Naive thymus-derived CD4-positive, alpha-beta T cell (primary cell): Measurements from ENCODE around the gene NRL. TPM values are rescaled to one million over a fixed set of nuclear protein-coding genes. Genes with fewer than 3 reads are reported as not detected.

ENCODE experiments used
- ATAC-seq: fragments of 150-1000 bp; cut with Tn5 transposase; 2 replicates; pipeline ENCODE4 v1.10.0; 2021; ENCODE audit warnings: mild to moderate bottlenecking, moderate library complexity
- CTCF ChIA-PET: fragments of 350-600 bp; sonication (Branson Sonifier 250); formaldehyde crosslinking; loops from one replicate; lab custom pipeline; 2021; ENCODE audit warnings: antibody characterized with exemption; lab: Charles Lee
- POLR2A ChIA-PET: fragments of 350-600 bp; sonication (Branson Sonifier 250); formaldehyde crosslinking; loops from one replicate; lab custom pipeline; 2021; ENCODE audit warnings: antibody characterized with exemption, inconsistent platforms; lab: Charles Lee
- DNase-seq, 9 donors: peaks; one replicate each; pipeline versions ENCODE4 v3.0.0 to v3.0.0-alpha.2; 2020 to 2022; ENCODE audit warnings: mixed read lengths in 1 of 9
- H3K27ac ChIP-seq: one replicate; pipeline ENCODE4 v1.7.0; 2013; ENCODE audit warnings: mild to moderate bottlenecking, low read depth, low read length, moderate library complexity
- H3K27me3 ChIP-seq, 2 donors: one replicate each; pipeline ENCODE4 v1.7.0; 2013; ENCODE audit warnings: low read length in 2 of 2, mild to moderate bottlenecking in 2 of 2, moderate library complexity in 2 of 2; ENCODE audit not compliant: control insufficient read depth in 2 of 2, insufficient read depth in 2 of 2
- H3K36me3 ChIP-seq, 3 experiments: 1 replicate in 2 of 3; 2 replicates in 1 of 3; pipeline ENCODE4 v1.7.0; 2013; ENCODE audit warnings: low read length in 3 of 3, mild to moderate bottlenecking in 3 of 3, moderate library complexity in 1 of 3; ENCODE audit not compliant: insufficient read depth in 3 of 3, control insufficient read depth in 2 of 3
- H3K4me1 ChIP-seq, 2 donors: one replicate each; pipeline ENCODE4 v1.7.0; 2013; ENCODE audit warnings: low read length in 2 of 2, mild to moderate bottlenecking in 2 of 2, moderate library complexity in 1 of 2; ENCODE audit not compliant: control insufficient read depth in 2 of 2, insufficient read depth in 2 of 2
- H3K4me3 ChIP-seq: 2 replicates; pipeline ENCODE4 v1.7.0; 2013; ENCODE audit warnings: mild to moderate bottlenecking, low read length
- H3K9me3 ChIP-seq, 3 experiments: 1 replicate in 2 of 3; 2 replicates in 1 of 3; pipeline ENCODE4 v1.7.0; 2013; ENCODE audit warnings: low read length in 3 of 3; ENCODE audit not compliant: control insufficient read depth in 2 of 3
- H3K27ac Mint-ChIP-seq, 9 donors: one replicate each; pipeline ENCODE4 v1.8.0; 2020 to 2022; ENCODE audit warnings: mixed read lengths in 9 of 9, mild to moderate bottlenecking in 8 of 9, moderate library complexity in 5 of 9, inconsistent platforms in 2 of 9
- H3K27me3 Mint-ChIP-seq, 5 donors: one replicate each; pipeline ENCODE4 v1.8.0; 2021 to 2022; ENCODE audit warnings: mixed read lengths in 5 of 5, mild to moderate bottlenecking in 1 of 5
- H3K36me3 Mint-ChIP-seq, 5 donors: one replicate each; pipeline ENCODE4 v1.8.0; 2020 to 2022; ENCODE audit warnings: mixed read lengths in 5 of 5, mild to moderate bottlenecking in 3 of 5, inconsistent platforms in 1 of 5
- H3K4me1 Mint-ChIP-seq, 7 donors: one replicate each; pipeline ENCODE4 v1.8.0; 2020 to 2022; ENCODE audit warnings: mixed read lengths in 7 of 7, mild to moderate bottlenecking in 3 of 7, inconsistent platforms in 1 of 7
- H3K4me3 Mint-ChIP-seq, 10 donors: one replicate each; pipeline ENCODE4 v1.8.0; 2020 to 2022; ENCODE audit warnings: mild to moderate bottlenecking in 10 of 10, mixed read lengths in 10 of 10, moderate library complexity in 6 of 10, inconsistent platforms in 2 of 10
- H3K9me3 Mint-ChIP-seq, 11 donors: one replicate each; pipeline ENCODE4 v1.8.0; 2020 to 2022; ENCODE audit warnings: mixed read lengths in 11 of 11, mild to moderate bottlenecking in 4 of 11, inconsistent platforms in 1 of 11, moderate library complexity in 1 of 11
- intact Hi-C, 2 donors: fragments of 100-400 bp; cut with micrococcal nuclease; formaldehyde crosslinking; loops; one replicate each; pipeline ENCODE4 v1.15.1; 2023
- polyA plus RNA-seq, 2 donors: library from polyadenylated mRNA; unstranded; fragments of 300-500 nt; fragmentation: Illumina TruSeq; gene quantifications; one replicate each; pipeline ENCODE4 v1.2.3, GENCODE V29; 2021
- total RNA-seq, 6 experiments: library from RNA in 5 of 6; stranded (reverse) in 5 of 6; gene quantifications; 1 replicate in 5 of 6; 2 replicates in 1 of 6; pipeline ENCODE4 v1.2.3 and lab custom pipeline; 2021 to 2026

The NRL gene
- total and polyA plus RNA-seq, 7 experiments from 2014 or later = 2.1 to 4.5 (median 3.7) TPM

- ChIA-PET CTCF (no interaction called here), POLR2A (interaction anchor here (1.3 to 1.6 kb wide), 2 partner anchors 10 kb away, joined by 4 to 5 read pairs; no protein-coding TSS in a partner anchor)
- intact Hi-C loops = no loop called here
- Mint-ChIP-seq H3K4me1 (peaks cover 0 to 8% (median 0%) of the 10 kb centered on the region in 7 donors), H3K4me3 (no peak within 1 kb of the TSS), H3K27ac (no peak within 1 kb of the TSS), H3K27me3 (peaks cover 0 to 13% (median 5%) of the 10 kb centered on the region in 5 donors), H3K36me3 (no peaks in the 10 kb centered on the region), H3K9me3 (no peaks in the 10 kb centered on the region)
- H3K27me3 ChIP-seq = no peaks in the 10 kb centered on the region
- H3K27ac ChIP-seq = no peak within 1 kb of the TSS
- no peaks in the 10 kb centered on the region for H3K36me3 ChIP-seq
- no peaks in the 10 kb centered on the region for H3K4me1 ChIP-seq
- ATAC-seq (no peak), DNase-seq (peak in 1 of 9 donors; percentile 48)
- no peak within 1 kb of the TSS for H3K4me3 ChIP-seq
- H3K9me3 ChIP-seq = no peaks in the 10 kb centered on the region
Measured at GRCh38 chr14:24071144-24071697, 43.5 kb downstream of the NRL start, which contains the start of gene CPNE6. Gene CPNE6 (plus strand): TSS chr14:24071562. CDS start chr14:24072937, 1,375 bp downstream.

- Mint-ChIP-seq H3K9me3 (no peaks in the 10 kb centered on the region), H3K4me1 (peaks cover 0 to 6% (median 0%) of the 10 kb centered on the region in 7 donors), H3K27me3 (peaks cover 0 to 13% (median 5%) of the 10 kb centered on the region in 5 donors), H3K4me3 (no peak overlapping the region), H3K36me3 (no peaks in the 10 kb centered on the region), H3K27ac (no peak overlapping the region)
- Histone ChIP-seq H3K27me3 (no peaks in the 10 kb centered on the region), H3K4me1 (no peaks in the 10 kb centered on the region), H3K4me3 (no peak overlapping the region), H3K36me3 (no peaks in the 10 kb centered on the region), H3K9me3 (no peaks in the 10 kb centered on the region), H3K27ac (no peak overlapping the region)
- POLR2A ChIA-PET = interaction anchor here (1.6 kb wide), 1 partner anchor 10 kb away, joined by 4 read pairs; no protein-coding TSS in a partner anchor
- CTCF ChIA-PET = no interaction called here
- DNase-seq = no peak
- intact Hi-C loops = no loop called here
- no peak for ATAC-seq
Measured at GRCh38 chr14:24070285-24071143, 44.2 kb downstream of the NRL start.

- H3K9me3 ChIP-seq = no peaks in the 10 kb centered on the region
- POLR2A ChIA-PET = no interaction called here
- CTCF ChIA-PET = no interaction called here
- no peaks in the 10 kb centered on the region for H3K27me3 ChIP-seq
- no peak overlapping the region for H3K4me3 Mint-ChIP-seq
- H3K9me3 Mint-ChIP-seq = no peaks in the 10 kb centered on the region
- ATAC-seq = no peak
- no peak for DNase-seq
- peaks cover 0 to 6% (median 0%) of the 10 kb centered on the region in 7 donors for H3K4me1 Mint-ChIP-seq
- H3K27me3 Mint-ChIP-seq = peaks cover 0 to 13% (median 5%) of the 10 kb centered on the region in 5 donors
- H3K36me3 Mint-ChIP-seq = no peaks in the 10 kb centered on the region
- H3K27ac ChIP-seq = no peak overlapping the region
- no peaks in the 10 kb centered on the region for H3K36me3 ChIP-seq
- intact Hi-C loops = no loop called here
- no peaks in the 10 kb centered on the region for H3K4me1 ChIP-seq
- H3K27ac Mint-ChIP-seq = no peak overlapping the region
- no peak overlapping the region for H3K4me3 ChIP-seq
Measured at GRCh38 chr14:24069411-24069735, 45.4 kb downstream of the NRL start.

- H3K36me3 ChIP-seq = no peaks in the 10 kb centered on the region
- no peaks in the 10 kb centered on the region for H3K4me1 ChIP-seq
- POLR2A ChIA-PET = interaction anchor here (0.6 kb wide), 1 partner anchor 11 kb away, joined by 3 read pairs; no protein-coding TSS in a partner anchor
- Mint-ChIP-seq H3K36me3 (no peaks in the 10 kb centered on the region), H3K27ac (no peak overlapping the region), H3K4me3 (no peak overlapping the region), H3K9me3 (no peaks in the 10 kb centered on the region), H3K4me1 (peaks cover 0 to 6% (median 0%) of the 10 kb centered on the region in 7 donors), H3K27me3 (peaks cover 0 to 13% (median 5%) of the 10 kb centered on the region in 5 donors)
- intact Hi-C loops = no loop called here
- DNase-seq (no peak), ATAC-seq (no peak)
- no peaks in the 10 kb centered on the region for H3K27me3 ChIP-seq
- no peaks in the 10 kb centered on the region for H3K9me3 ChIP-seq
- no peak overlapping the region for H3K4me3 ChIP-seq
- CTCF ChIA-PET = interaction anchor here (0.6 kb wide), 1 partner anchor 25 kb away, joined by 3 read pairs; no protein-coding TSS in a partner anchor
- no peak overlapping the region for H3K27ac ChIP-seq
Measured at GRCh38 chr14:24068711-24069410, 45.9 kb downstream of the NRL start.

- ChIA-PET CTCF (interaction anchor here (1.2 kb wide), 1 partner anchor 42 kb away, joined by 3 read pairs; no protein-coding TSS in a partner anchor), POLR2A (interaction anchor here (0.8 kb wide), 1 partner anchor 18 kb away, joined by 3 read pairs; no protein-coding TSS in a partner anchor)
- no peak for DNase-seq
- Histone ChIP-seq H3K4me3 (no peak overlapping the region), H3K9me3 (no peaks in the 10 kb centered on the region), H3K27me3 (no peaks in the 10 kb centered on the region), H3K4me1 (no peaks in the 10 kb centered on the region), H3K27ac (no peak overlapping the region), H3K36me3 (no peaks in the 10 kb centered on the region)
- Mint-ChIP-seq H3K36me3 (no peaks in the 10 kb centered on the region), H3K4me3 (no peak overlapping the region), H3K27ac (no peak overlapping the region), H3K9me3 (no peaks in the 10 kb centered on the region), H3K4me1 (peaks cover 0 to 6% (median 0%) of the 10 kb centered on the region in 7 donors), H3K27me3 (peaks cover 0 to 13% (median 5%) of the 10 kb centered on the region in 5 donors)
- intact Hi-C loops = no loop called here
- ATAC-seq = no peak
Measured at GRCh38 chr14:24067133-24068082, 47.3 kb downstream of the NRL start.
